Fibroblast of pulmonary artery (primary cell): ENCODE data around the gene CDKN3.

ENCODE experiments used
- DNase-seq: peaks from one replicate; pipeline ENCODE4 v3.0.0-alpha.2; 2010; ENCODE audit warnings: low read depth
- H3K4me3 ChIP-seq: replicated peaks from 2 replicates; pipeline ENCODE4 v1.5.1; 2011; ENCODE audit warnings: low read depth, mild to moderate bottlenecking, control low read depth, low read length, moderate library complexity
- TF ChIP-seq, protein P1 (sequence below): IDR thresholded peaks from 2 replicates; pipeline ENCODE4 v1.5.1; 2011; ENCODE audit warnings: mild to moderate bottlenecking, control low read depth, low read length, inconsistent platforms; ENCODE audit errors: missing control alignments

The CDKN3 gene

DNA sequence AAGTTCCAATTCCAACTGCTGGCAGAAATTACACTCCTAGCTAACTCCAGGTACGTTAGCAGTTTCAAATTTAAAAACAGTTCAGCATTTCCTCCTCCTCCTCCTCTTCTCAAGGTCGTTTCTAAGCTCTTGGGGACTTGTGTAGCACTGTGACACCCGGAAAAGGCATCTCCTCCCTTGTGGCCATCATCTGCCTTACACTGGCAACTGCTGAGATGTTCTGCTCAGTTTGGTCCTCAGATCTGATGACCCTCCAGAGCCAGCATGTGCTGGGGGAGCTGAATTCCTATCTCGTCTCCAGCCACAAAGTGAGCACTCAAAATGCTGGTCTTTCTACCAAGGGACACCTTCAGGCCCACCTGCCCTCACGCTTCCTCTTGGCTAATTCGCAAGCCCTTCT lies 43.5 kb upstream of the CDKN3 start:
- no peak for DNase-seq
- TF ChIP-seq, protein P1, sequence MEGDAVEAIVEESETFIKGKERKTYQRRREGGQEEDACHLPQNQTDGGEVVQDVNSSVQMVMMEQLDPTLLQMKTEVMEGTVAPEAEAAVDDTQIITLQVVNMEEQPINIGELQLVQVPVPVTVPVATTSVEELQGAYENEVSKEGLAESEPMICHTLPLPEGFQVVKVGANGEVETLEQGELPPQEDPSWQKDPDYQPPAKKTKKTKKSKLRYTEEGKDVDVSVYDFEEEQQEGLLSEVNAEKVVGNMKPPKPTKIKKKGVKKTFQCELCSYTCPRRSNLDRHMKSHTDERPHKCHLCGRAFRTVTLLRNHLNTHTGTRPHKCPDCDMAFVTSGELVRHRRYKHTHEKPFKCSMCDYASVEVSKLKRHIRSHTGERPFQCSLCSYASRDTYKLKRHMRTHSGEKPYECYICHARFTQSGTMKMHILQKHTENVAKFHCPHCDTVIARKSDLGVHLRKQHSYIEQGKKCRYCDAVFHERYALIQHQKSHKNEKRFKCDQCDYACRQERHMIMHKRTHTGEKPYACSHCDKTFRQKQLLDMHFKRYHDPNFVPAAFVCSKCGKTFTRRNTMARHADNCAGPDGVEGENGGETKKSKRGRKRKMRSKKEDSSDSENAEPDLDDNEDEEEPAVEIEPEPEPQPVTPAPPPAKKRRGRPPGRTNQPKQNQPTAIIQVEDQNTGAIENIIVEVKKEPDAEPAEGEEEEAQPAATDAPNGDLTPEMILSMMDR, result no peak
- no peak overlapping the region for H3K4me3 ChIP-seq

DNA sequence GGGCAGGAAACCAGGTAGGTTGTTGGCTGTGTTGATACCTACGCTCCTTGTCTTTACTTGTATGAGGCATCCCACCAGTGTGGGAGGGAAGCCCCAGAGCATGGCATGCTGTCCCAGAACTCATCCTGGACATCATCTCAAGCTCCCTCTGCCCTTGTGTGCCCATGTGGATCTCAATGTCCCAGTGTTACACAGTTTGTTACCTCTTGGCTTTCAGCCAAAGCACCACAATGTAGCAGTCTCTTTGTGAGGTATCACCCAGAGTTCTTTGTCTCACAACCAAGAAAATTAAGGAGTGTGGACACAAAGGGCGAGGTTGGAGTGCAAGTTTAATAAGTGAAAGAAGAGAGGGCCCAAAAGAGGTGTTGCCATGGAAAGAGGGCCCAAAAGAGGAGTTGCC lies 43.1 kb upstream of the CDKN3 start:
- no peak overlapping the region for H3K4me3 ChIP-seq
- DNase-seq, result no peak
- TF ChIP-seq, protein P1, result no peak

DNA sequence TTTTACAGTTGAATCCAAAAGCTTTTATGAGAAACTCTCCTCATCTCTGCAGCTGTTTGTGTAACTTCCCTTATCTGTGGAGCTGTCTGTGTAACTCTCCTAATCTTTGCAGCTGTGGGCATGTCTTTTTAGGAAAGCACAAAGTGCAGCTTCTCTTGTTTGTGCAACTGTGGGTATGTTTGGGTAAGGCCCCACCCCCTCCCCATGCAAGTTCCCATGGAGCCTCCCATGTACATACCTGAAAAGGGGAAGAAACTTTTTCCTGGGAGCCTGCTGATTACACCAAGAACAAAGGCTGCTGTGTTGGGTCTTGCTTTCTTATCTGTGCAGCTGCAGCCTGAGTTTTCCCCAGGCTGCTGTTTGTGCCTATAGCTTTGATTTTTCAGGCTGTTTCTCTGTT lies 42.7 kb upstream of the CDKN3 start:
- H3K4me3 ChIP-seq, result no peak overlapping the region
- no peak for DNase-seq
- TF ChIP-seq, protein P1, result no peak

DNA sequence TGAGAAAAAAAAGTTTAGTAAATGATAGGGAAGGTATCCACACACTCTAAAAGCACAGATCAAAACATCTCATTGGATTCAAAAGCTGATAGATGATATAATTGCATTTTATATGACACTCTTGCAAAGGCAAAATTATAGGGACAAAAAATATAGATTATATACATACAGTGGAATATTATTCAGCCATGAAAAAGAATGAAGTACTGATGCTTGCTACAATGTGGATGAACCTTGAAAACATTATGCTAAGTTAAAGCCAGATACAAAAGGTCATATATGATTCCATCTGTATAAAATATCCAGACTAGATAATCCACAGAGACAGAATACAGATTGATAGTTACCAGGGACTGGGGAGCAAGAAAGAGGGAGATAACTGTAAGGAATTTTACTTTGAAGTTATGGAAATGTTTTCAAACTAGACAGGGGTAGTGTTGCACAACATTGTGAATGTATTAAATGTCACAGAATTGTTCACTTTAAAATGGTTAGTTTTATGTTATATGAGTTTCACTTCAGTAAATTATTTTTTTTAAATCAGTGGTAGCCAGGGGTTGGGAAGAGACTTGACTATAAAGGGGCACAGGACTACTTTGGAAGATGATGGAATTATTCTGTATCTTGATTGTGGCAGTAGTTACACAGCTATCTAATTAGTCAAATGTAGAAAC lies 41.7 kb upstream of the CDKN3 start:
- no peak overlapping the region for H3K4me3 ChIP-seq
- TF ChIP-seq, protein P1, result no peak
- no peak for DNase-seq

DNA sequence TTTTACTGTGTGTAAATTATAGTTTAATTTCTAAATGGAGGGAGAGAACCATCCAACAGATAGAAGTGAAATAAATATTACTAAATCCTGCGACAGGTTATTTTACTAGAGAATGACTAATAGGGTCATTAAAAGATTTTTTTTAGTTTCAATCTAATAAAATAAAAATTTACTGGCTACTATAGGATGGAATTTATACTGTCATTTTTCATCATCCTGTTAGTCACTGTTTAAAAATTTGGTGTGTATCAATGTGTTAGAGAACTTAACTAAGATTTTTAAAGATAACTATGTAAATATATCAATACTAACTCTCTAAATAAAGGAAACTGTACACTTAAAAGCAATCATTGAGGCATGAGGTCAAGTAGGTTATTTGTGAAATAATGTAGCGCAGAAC lies 41.1 kb upstream of the CDKN3 start:
- no peak overlapping the region for H3K4me3 ChIP-seq
- TF ChIP-seq, protein P1, result no peak
- DNase-seq, result no peak

DNA sequence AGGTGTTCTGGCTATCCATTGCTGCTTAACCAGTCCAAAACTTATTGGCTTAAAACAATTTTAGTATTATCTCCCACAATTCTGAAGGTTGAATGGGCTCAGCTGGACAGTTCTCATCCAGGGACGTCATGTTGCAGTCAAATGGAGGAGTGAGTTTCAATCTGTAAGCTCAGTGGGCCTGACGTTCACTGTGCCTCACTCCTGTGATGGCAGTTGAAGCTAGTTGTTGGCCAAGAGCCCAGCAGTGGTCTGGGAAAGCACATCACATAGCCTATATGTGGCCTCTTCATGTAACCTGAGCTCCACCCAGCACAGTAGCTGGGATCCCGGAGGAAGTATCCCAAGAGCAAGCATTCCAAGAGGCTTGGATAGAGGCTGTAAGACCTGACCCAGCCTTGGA lies 40.6 kb upstream of the CDKN3 start:
- TF ChIP-seq, protein P1, result no peak
- DNase-seq, result no peak
- H3K4me3 ChIP-seq, result no peak overlapping the region

DNA sequence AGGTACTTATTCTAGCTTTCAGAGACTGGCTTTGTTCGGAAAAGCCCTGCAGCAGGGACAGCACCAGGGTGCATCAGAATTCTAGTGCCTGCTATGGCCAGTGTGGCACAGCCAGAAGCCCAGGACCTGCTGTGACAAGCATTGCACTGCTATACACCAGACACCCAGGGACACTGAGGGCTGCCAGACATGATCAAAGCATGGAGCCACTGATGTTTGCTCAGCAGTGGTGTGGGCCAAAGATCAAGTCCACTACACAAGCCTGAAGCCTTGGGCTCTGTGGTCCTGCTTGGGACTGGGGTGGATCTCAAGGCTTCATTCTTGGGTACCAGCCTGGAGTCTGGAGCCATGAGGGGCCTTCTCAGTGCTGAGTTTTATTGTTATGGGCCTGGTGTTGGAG lies 36.1 kb upstream of the CDKN3 start:
- TF ChIP-seq, protein P1, result no peak
- DNase-seq, result no peak

More for the DNA sequence above, 36.1 kb upstream of the CDKN3 start:
- H3K4me3 ChIP-seq, result no peak overlapping the region
